ENCODE results near the gene KMT5B. TPM values are rescaled to one million over a fixed set of nuclear protein-coding genes. Genes with fewer than 3 reads are reported as not detected.

KMT5B gene
- total and polyA plus RNA-seq, 2 donors (not counting 1 experiment from before 2014, with no cell fraction given) = 13.0 to 24.3 TPM

GRCh38 chr11:68136866-68137265, 76.2 kb downstream of the KMT5B start:
- no peak overlapping the region for H3K4me3 ChIP-seq (replicated peaks in 1 of 4; ENCODE audit: control extremely low read depth in 1 of 4, insufficient read depth in 1 of 4, low read depth in 3 of 4, low read length in 4 of 4)
- no peaks in the 10 kb centered on the region for H3K36me3 ChIP-seq (ENCODE audit: control insufficient read depth, insufficient read depth, low read length)
- no peak overlapping the region for H3K9ac ChIP-seq (ENCODE audit: insufficient read depth, low read length)
- H3K9me3 ChIP-seq (ENCODE audit: control insufficient read depth, insufficient read depth, low read depth, low read length) = no peaks in the 10 kb centered on the region
- no peaks in the 10 kb centered on the region for H3K4me1 ChIP-seq (ENCODE audit: control insufficient read depth, extremely low read depth, insufficient read depth, low read length)
- H3K4me2 ChIP-seq (ENCODE audit: extremely low read depth, insufficient read depth, low read length) = no peak overlapping the region
- no peak for TF ChIP-seq EZH2 (IDR thresholded peaks at IDR 0.05; ENCODE audit: low read length, missing control alignments)
- no peak for TF ChIP-seq CTCF (conservative IDR thresholded peaks at IDR 0.05 in 1 of 2, IDR thresholded peaks at IDR 0.05 in 1 of 2; ENCODE audit: low read depth in 1 of 2, low read length in 2 of 2)
- no peaks in the 10 kb centered on the region for H3K27me3 ChIP-seq (ENCODE audit: control insufficient read depth, insufficient read depth, low read length)
- no peak for DNase-seq (ENCODE audit: low read depth in 2 of 2)
- no peak overlapping the region for H3K27ac ChIP-seq (ENCODE audit: insufficient read depth, low read length)
- no peaks in the 10 kb centered on the region for H3K79me2 ChIP-seq (ENCODE audit: control insufficient read depth, insufficient read depth, low read length)
- H2AFZ ChIP-seq (ENCODE audit: low read length) = no peak overlapping the region
- no peaks in the 10 kb centered on the region for H4K20me1 ChIP-seq (ENCODE audit: control insufficient read depth, extremely low read depth, insufficient read depth, low read length)

- no peaks in the 10 kb centered on the region for H4K20me1 ChIP-seq (ENCODE audit: control insufficient read depth, extremely low read depth, insufficient read depth, low read length)
- H3K4me2 ChIP-seq (ENCODE audit: extremely low read depth, insufficient read depth, low read length) = no peak overlapping the region
- no peak overlapping the region for H2AFZ ChIP-seq (ENCODE audit: low read length)
- no peak for DNase-seq (ENCODE audit: low read depth in 2 of 2)
- no peaks in the 10 kb centered on the region for H3K27me3 ChIP-seq (ENCODE audit: control insufficient read depth, insufficient read depth, low read length)
- no peaks in the 10 kb centered on the region for H3K4me1 ChIP-seq (ENCODE audit: control insufficient read depth, extremely low read depth, insufficient read depth, low read length)
- H3K9ac ChIP-seq (ENCODE audit: insufficient read depth, low read length) = no peak overlapping the region
- H3K36me3 ChIP-seq (ENCODE audit: control insufficient read depth, insufficient read depth, low read length) = no peaks in the 10 kb centered on the region
- H3K27ac ChIP-seq (ENCODE audit: insufficient read depth, low read length) = no peak overlapping the region
- no peaks in the 10 kb centered on the region for H3K79me2 ChIP-seq (ENCODE audit: control insufficient read depth, insufficient read depth, low read length)
- H3K9me3 ChIP-seq (ENCODE audit: control insufficient read depth, insufficient read depth, low read depth, low read length) = no peaks in the 10 kb centered on the region
- TF ChIP-seq CTCF (conservative IDR thresholded peaks at IDR 0.05 in 1 of 2, IDR thresholded peaks at IDR 0.05 in 1 of 2; ENCODE audit: low read depth in 1 of 2, low read length in 2 of 2) = no peak
- TF ChIP-seq EZH2 (IDR thresholded peaks at IDR 0.05; ENCODE audit: low read length, missing control alignments) = no peak
- H3K4me3 ChIP-seq (replicated peaks in 1 of 4; ENCODE audit: control extremely low read depth in 1 of 4, insufficient read depth in 1 of 4, low read depth in 3 of 4, low read length in 4 of 4) = no peak overlapping the region
Observed at GRCh38 chr11:68135161-68135560, 77.9 kb downstream of the KMT5B start.

- Histone ChIP-seq H2AFZ (ENCODE audit: low read length) (no peak overlapping the region), H3K27me3 (ENCODE audit: control insufficient read depth, insufficient read depth, low read length) (peaks cover 6% of the 10 kb centered on the region), H3K79me2 (ENCODE audit: control insufficient read depth, insufficient read depth, low read length) (no peaks in the 10 kb centered on the region), H4K20me1 (ENCODE audit: control insufficient read depth, extremely low read depth, insufficient read depth, low read length) (no peaks in the 10 kb centered on the region), H3K27ac (ENCODE audit: insufficient read depth, low read length) (no peak overlapping the region), H3K9ac (ENCODE audit: insufficient read depth, low read length) (no peak overlapping the region), H3K4me2 (ENCODE audit: extremely low read depth, insufficient read depth, low read length) (no peak overlapping the region), H3K4me1 (ENCODE audit: control insufficient read depth, extremely low read depth, insufficient read depth, low read length) (peaks cover 2% of the 10 kb centered on the region), H3K36me3 (ENCODE audit: control insufficient read depth, insufficient read depth, low read length) (no peaks in the 10 kb centered on the region), H3K4me3 (replicated peaks in 1 of 4; ENCODE audit: control extremely low read depth in 1 of 4, insufficient read depth in 1 of 4, low read depth in 3 of 4, low read length in 4 of 4) (no peak overlapping the region), H3K9me3 (ENCODE audit: control insufficient read depth, insufficient read depth, low read depth, low read length) (no peaks in the 10 kb centered on the region)
- TF ChIP-seq EZH2 (IDR thresholded peaks at IDR 0.05; ENCODE audit: low read length, missing control alignments) (no peak), CTCF (conservative IDR thresholded peaks at IDR 0.05 in 1 of 2, IDR thresholded peaks at IDR 0.05 in 1 of 2; ENCODE audit: low read depth in 1 of 2, low read length in 2 of 2) (no peak)
- DNase-seq (ENCODE audit: low read depth in 2 of 2) = no peak
Observed at GRCh38 chr11:68133761-68134160, 79.3 kb downstream of the KMT5B start.

Measured in fibroblast of lung (primary cell).